ENCODE results near the gene IL4.

IL4 gene

DNA sequence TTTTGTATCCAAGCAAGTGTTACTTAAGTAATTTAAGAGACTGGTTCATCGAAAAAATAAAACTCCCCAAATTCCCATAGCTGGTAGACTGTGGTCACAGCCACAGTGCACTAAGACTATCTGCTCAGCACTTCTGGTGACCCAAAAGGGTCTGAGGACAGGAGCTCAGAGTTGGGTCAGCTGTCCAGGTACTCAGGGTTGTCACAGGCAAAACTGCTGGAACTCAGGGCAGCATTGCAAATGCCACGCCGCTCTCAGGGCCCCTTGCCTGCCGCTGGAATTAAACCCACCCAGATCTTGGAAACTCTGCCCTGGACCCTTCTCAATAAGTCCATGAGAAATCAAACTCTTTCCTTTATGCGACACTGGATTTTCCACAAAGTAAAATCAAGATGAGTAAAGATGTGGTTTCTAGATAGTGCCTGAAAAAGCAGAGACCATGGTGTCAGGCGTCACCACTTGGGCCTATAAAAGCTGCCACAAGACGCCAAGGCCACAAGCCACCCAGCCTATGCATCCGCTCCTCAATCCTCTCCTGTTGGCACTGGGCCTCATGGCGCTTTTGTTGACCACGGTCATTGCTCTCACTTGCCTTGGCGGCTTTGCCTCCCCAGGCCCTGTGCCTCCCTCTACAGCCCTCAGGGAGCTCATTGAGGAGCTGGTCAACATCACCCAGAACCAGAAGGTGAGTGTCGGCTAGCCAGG is 16.0 kb upstream of the IL4 start, which contains the start of gene IL13:
IL13 (plus strand) TSS at position 498 of the 705 bp plus-strand sequence; CDS start at position 512, 14 bp downstream.
- TF ChIP-seq ZFP3 (CRISPR knock-in tag; IDR thresholded peaks at IDR 0.05) = no peak
- TF ChIP-seq GLIS3 (CRISPR knock-in tag; IDR thresholded peaks at IDR 0.05) = no peak
- no peak for TF ChIP-seq CSRNP3 (CRISPR knock-in tag; IDR thresholded peaks at IDR 0.05)
- TF ChIP-seq ZNF8 (CRISPR knock-in tag; IDR thresholded peaks at IDR 0.05) = no peak
- TF ChIP-seq SNAI2 (CRISPR knock-in tag; IDR thresholded peaks at IDR 0.05) = no peak
- TF ChIP-seq ISL1 (CRISPR knock-in tag; IDR thresholded peaks at IDR 0.05) = no peak
- no peak for TF ChIP-seq PPARA (CRISPR knock-in tag; IDR thresholded peaks at IDR 0.05; ENCODE audit: borderline replicate concordance)
- no peak for TF ChIP-seq ZNF565 (CRISPR knock-in tag; conservative IDR thresholded peaks at IDR 0.05; ENCODE audit: low read depth)
- no peak for TF ChIP-seq ZNF70 (CRISPR knock-in tag; IDR thresholded peaks at IDR 0.05)
- TF ChIP-seq TCF4 (CRISPR knock-in tag; IDR thresholded peaks at IDR 0.05; ENCODE audit: borderline replicate concordance) = no peak
- TF ChIP-seq BACH2 (CRISPR knock-in tag; IDR thresholded peaks at IDR 0.05; ENCODE audit: borderline replicate concordance) = no peak
- TF ChIP-seq CREB5 (CRISPR knock-in tag; IDR thresholded peaks at IDR 0.05; ENCODE audit: low read depth) = no peak
- no peak for ATAC-seq

- no peak for ATAC-seq
- TF ChIP-seq BACH2 (CRISPR knock-in tag; IDR thresholded peaks at IDR 0.05; ENCODE audit: borderline replicate concordance) = no peak
- no peak for TF ChIP-seq CREB5 (CRISPR knock-in tag; IDR thresholded peaks at IDR 0.05; ENCODE audit: low read depth)
- TF ChIP-seq CSDC2 (CRISPR knock-in tag; IDR thresholded peaks at IDR 0.05) = no peak
- TF ChIP-seq RARB (CRISPR knock-in tag; IDR thresholded peaks at IDR 0.05) = no peak
- no peak for TF ChIP-seq ZNF70 (CRISPR knock-in tag; IDR thresholded peaks at IDR 0.05)
- TF ChIP-seq PPARA (CRISPR knock-in tag; IDR thresholded peaks at IDR 0.05; ENCODE audit: borderline replicate concordance) = no peak
- TF ChIP-seq ZC3H10 (CRISPR knock-in tag; IDR thresholded peaks at IDR 0.05) = no peak
- TF ChIP-seq GLIS3 (CRISPR knock-in tag; IDR thresholded peaks at IDR 0.05) = no peak
- TF ChIP-seq ISL1 (CRISPR knock-in tag; IDR thresholded peaks at IDR 0.05) = no peak
Observed at GRCh38 chr5:132658381-132659302, 15.1 kb upstream of the IL4 start.

DNA sequence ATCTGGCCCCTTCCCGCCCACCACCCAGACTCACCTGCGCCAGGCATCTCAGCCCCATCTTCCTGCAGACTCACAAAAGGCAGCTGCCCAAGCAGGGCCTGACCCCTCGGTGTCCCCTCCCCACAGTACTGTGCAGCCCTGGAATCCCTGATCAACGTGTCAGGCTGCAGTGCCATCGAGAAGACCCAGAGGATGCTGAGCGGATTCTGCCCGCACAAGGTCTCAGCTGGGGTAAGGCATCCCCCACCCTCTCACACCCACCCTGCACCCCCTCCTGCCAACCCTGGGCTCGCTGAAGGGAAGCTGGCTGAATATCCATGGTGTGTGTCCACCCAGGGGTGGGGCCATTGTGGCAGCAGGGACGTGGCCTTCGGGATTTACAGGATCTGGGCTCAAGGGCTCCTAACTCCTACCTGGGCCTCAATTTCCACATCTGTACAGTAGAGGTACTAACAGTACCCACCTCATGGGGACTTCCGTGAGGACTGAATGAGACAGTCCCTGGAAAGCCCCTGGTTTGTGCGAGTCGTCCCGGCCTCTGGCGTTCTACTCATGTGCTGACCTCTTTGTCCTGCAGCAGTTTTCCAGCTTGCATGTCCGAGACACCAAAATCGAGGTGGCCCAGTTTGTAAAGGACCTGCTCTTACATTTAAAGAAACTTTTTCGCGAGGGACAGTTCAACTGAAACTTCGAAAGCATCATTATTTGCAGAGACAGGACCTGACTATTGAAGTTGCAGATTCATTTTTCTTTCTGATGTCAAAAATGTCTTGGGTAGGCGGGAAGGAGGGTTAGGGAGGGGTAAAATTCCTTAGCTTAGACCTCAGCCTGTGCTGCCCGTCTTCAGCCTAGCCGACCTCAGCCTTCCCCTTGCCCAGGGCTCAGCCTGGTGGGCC is 13.9 kb upstream of the IL4 start:
- no peak for ATAC-seq
- TF ChIP-seq TCF4 (CRISPR knock-in tag; IDR thresholded peaks at IDR 0.05; ENCODE audit: borderline replicate concordance) = no peak
- no peak for TF ChIP-seq ZFP3 (CRISPR knock-in tag; IDR thresholded peaks at IDR 0.05)
- TF ChIP-seq GLIS3 (CRISPR knock-in tag; IDR thresholded peaks at IDR 0.05) = no peak
- no peak for TF ChIP-seq ISL1 (CRISPR knock-in tag; IDR thresholded peaks at IDR 0.05)
- TF ChIP-seq ESRRG (CRISPR knock-in tag; IDR thresholded peaks at IDR 0.05) = no peak
- no peak for TF ChIP-seq BACH2 (CRISPR knock-in tag; IDR thresholded peaks at IDR 0.05; ENCODE audit: borderline replicate concordance)
- TF ChIP-seq TOX (CRISPR knock-in tag; IDR thresholded peaks at IDR 0.05; ENCODE audit: borderline replicate concordance) = no peak
- TF ChIP-seq TSHZ2 (CRISPR knock-in tag; IDR thresholded peaks at IDR 0.05) = no peak
- no peak for TF ChIP-seq CREB5 (CRISPR knock-in tag; IDR thresholded peaks at IDR 0.05; ENCODE audit: low read depth)
- no peak for TF ChIP-seq CSRNP3 (CRISPR knock-in tag; IDR thresholded peaks at IDR 0.05)
- no peak for TF ChIP-seq SNAI2 (CRISPR knock-in tag; IDR thresholded peaks at IDR 0.05)
- no peak for TF ChIP-seq ARNTL (CRISPR knock-in tag; IDR thresholded peaks at IDR 0.05; ENCODE audit: borderline replicate concordance, low read depth)
- TF ChIP-seq CSDC2 (CRISPR knock-in tag; IDR thresholded peaks at IDR 0.05) = no peak
- TF ChIP-seq POU6F1 (CRISPR knock-in tag; IDR thresholded peaks at IDR 0.05; ENCODE audit: borderline replicate concordance, low read depth) = no peak
- no peak for TF ChIP-seq ZC3H10 (CRISPR knock-in tag; IDR thresholded peaks at IDR 0.05)
- no peak for TF ChIP-seq RARB (CRISPR knock-in tag; IDR thresholded peaks at IDR 0.05)
- no peak for TF ChIP-seq ZNF565 (CRISPR knock-in tag; conservative IDR thresholded peaks at IDR 0.05; ENCODE audit: low read depth)
